Colonic mucosa (tissue), 4 donors: ENCODE measurements around the gene CABLES2. TPM values are rescaled to one million over a fixed set of nuclear protein-coding genes. Genes with fewer than 3 reads are reported as not detected.
"Not testable (repeated sequence)": the region's sequence is repeated elsewhere in the genome, so short reads cannot be mapped to it uniquely, and the experiment has no call there.

Experiments
- DNase-seq: peaks from one replicate; pipeline ENCODE4 v3.0.0-alpha.2; 2020
- H3K27ac ChIP-seq: fragments of 200-600 bp; one replicate; pipeline ENCODE4 v1.8.0; 2021
- H3K27me3 ChIP-seq: fragments of 200-600 bp; one replicate; pipeline ENCODE4 v1.8.0; 2021
- H3K36me3 ChIP-seq: fragments of 200-600 bp; one replicate; pipeline ENCODE4 v1.8.0; 2021
- H3K4me1 ChIP-seq: fragments of 200-600 bp; one replicate; pipeline ENCODE4 v1.8.0; 2021; ENCODE audit warnings: mild to moderate bottlenecking
- H3K4me3 ChIP-seq: fragments of 200-600 bp; one replicate; pipeline ENCODE4 v1.8.0; 2021
- H3K9ac ChIP-seq, 2 donors: one replicate each; pipeline ENCODE4 v1.7.0; 2013; ENCODE audit warnings: control low read depth in 2 of 2, low read depth in 2 of 2, low read length in 2 of 2
- H3K9me3 ChIP-seq: fragments of 200-600 bp; one replicate; pipeline ENCODE4 v1.8.0; 2021
- intact Hi-C: fragments of 100-400 bp; cut with DNase I; formaldehyde crosslinking; loops from one replicate; pipeline ENCODE4 v1.14.1; 2022
- total RNA-seq, 2 donors: library from RNA; stranded (reverse); fragmentation: NEBNext Ultra II Directional in 1 of 2; extraction: Animal tissue kit (Norgen Biotek cat#: 25700) in 1 of 2; gene quantifications; one replicate each; pipeline ENCODE4 v1.2.1, GENCODE V29; 2021
- TF ChIP-seq, protein P1 (sequence below): fragments of 200-600 bp; IDR thresholded peaks from one replicate; pipeline ENCODE4 v1.8.0; 2022; ENCODE audit warnings: antibody characterized with exemption, mild to moderate bottlenecking
- donor health status: healthy.
- donor health status: DM: no; HTN: no; CAD: no.
- donor health status: DM: no; HTN: no; CAD: no.

Gene CABLES2
- total RNA-seq, 2 donors from 2014 or later = 7.8 to 10.5 TPM

DNA sequence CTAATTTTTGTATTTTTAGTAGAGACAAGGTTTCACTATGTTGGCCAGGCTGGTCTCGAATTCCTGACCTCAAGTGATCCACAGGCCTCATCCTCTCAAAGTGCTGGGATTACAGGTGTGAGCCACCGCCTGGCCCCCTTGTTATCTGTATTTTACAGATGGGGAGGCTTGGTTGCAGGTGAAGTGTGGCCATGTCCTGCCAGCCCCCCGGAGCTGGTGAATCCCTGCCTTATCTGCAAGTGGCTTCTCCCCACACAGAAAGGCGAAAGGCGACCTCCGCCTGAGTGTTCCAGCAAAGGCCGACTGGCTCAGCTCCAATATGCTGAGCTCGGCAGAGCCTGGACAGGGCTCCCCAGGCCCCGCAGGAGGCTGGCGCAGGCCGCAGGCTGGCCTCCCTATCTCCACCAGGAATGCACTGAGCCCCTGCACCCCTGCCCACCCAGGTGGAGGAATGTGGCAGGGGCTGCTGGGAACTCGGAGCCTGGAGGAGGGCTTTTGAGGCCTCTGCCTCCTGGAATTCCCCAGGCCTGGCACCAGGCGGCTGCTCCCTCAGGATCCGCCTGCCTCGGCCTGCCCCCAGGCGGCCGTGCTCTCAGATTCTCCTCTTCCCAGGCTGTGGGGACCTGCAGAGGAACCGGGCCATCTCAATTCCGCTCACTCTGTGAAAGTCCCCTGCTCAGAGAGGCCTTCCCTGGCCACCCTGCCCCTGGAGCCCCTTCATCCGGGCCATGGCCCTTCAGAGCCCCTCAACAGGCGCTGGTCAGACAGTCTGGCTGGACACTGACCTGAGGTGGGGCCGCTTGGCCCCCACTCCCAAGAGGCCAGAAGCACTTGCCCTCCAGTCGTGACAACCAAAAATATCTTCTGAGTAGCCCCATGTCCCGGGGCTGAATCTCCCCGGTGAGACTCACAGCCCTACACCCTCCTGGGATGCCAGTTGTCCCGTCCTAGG, 30.7 kb downstream of the CABLES2 start:
- TF ChIP-seq, protein P1, sequence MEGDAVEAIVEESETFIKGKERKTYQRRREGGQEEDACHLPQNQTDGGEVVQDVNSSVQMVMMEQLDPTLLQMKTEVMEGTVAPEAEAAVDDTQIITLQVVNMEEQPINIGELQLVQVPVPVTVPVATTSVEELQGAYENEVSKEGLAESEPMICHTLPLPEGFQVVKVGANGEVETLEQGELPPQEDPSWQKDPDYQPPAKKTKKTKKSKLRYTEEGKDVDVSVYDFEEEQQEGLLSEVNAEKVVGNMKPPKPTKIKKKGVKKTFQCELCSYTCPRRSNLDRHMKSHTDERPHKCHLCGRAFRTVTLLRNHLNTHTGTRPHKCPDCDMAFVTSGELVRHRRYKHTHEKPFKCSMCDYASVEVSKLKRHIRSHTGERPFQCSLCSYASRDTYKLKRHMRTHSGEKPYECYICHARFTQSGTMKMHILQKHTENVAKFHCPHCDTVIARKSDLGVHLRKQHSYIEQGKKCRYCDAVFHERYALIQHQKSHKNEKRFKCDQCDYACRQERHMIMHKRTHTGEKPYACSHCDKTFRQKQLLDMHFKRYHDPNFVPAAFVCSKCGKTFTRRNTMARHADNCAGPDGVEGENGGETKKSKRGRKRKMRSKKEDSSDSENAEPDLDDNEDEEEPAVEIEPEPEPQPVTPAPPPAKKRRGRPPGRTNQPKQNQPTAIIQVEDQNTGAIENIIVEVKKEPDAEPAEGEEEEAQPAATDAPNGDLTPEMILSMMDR = no peak
- Histone ChIP-seq H3K4me1 (no peaks in the 10 kb centered on the region), H3K9me3 (no peaks in the 10 kb centered on the region), H3K27me3 (peaks cover 3% of the 10 kb centered on the region), H3K9ac (no peak overlapping the region), H3K4me3 (no peak overlapping the region), H3K27ac (peak overlapping the region; percentile 50), H3K36me3 (no peaks in the 10 kb centered on the region)
- intact Hi-C loops = no loop called here
- no peak for DNase-seq

DNA sequence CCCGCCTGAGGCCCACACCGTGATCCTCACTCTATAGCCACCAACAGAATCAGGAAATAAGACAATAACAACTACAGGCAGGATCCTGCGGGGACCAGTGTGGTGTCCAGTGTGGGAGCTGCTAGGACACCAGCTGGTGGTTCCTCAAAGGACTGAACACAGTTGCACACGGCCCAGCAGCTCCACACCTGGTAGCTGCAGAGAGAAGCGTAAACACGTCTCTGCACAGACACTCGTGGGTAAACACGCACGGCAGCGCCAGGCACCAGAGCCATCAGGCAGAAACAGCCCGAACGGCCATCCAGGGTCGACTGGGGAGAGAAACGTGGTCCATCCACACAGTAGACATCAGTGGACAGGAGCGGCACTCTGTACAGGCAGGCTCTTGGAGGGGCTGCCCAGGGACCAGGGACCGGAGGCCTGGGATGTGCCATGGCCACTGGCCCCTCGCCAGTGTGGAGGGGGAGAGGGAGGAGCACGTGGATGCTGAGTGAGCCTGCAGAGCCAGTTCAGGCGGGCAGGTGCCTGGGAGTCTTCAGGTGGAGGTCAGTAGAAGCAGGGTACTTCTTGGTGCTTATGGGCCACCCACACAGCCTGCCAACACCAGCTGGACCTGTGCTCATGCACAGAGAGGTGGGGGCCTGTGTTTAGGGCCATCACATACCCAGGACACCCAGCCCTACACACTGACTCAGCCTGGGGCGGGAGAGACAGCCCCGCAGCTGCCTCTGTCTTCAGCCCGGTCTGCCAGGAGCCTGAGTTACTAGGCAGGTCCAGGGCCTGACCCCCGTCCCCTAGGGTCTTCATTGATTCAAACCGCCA, 32.5 kb downstream of the CABLES2 start:
- H3K4me3 ChIP-seq = no peak overlapping the region
- peak overlapping the region; percentile 27 for H3K27ac ChIP-seq
- H3K36me3 ChIP-seq = no peaks in the 10 kb centered on the region
- H3K4me1 ChIP-seq = no peaks in the 10 kb centered on the region
- intact Hi-C loops = no loop called here
- no peak for DNase-seq
- TF ChIP-seq, protein P1 = no peak
- H3K9me3 ChIP-seq = no peaks in the 10 kb centered on the region
- H3K9ac ChIP-seq = no peak overlapping the region
- peaks cover 3% of the 10 kb centered on the region for H3K27me3 ChIP-seq

DNA sequence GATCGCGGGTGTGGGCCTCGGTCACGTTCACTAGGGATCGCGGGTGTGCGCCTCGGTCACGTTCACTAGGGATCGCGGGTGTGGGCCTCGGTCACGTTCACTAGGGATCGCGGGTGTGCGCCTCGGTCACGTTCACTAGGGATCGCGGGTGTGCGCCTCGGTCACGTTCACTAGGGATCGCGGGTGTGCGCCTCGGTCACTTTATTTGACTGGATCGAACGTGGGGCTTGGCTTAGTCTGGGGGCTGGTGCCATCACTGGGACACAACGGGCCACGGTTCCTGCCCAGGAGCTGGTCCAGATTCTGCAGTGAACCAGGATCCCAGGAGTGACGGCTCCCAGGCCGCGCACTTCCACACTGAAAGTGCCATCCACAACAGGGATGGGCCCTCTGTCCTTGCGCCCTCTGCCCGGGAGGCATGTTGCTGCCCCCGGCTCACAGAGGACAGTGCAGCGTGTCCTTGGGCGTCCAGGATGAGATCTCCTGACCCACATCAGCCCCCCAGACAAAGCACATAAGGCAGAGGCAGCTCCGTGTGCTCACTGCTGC, 33.4 kb downstream of the CABLES2 start:
- Histone ChIP-seq H3K27me3 (peaks cover 11% of the 10 kb centered on the region), H3K27ac (peak overlapping the region; percentile 27), H3K9ac (peak overlapping the region in 1 of 2 donors; percentile 26)
- H3K4me1 ChIP-seq, DNase-seq, intact Hi-C loops, H3K4me3 ChIP-seq, H3K36me3 ChIP-seq, H3K9me3 ChIP-seq: not testable (repeated sequence)

DNA sequence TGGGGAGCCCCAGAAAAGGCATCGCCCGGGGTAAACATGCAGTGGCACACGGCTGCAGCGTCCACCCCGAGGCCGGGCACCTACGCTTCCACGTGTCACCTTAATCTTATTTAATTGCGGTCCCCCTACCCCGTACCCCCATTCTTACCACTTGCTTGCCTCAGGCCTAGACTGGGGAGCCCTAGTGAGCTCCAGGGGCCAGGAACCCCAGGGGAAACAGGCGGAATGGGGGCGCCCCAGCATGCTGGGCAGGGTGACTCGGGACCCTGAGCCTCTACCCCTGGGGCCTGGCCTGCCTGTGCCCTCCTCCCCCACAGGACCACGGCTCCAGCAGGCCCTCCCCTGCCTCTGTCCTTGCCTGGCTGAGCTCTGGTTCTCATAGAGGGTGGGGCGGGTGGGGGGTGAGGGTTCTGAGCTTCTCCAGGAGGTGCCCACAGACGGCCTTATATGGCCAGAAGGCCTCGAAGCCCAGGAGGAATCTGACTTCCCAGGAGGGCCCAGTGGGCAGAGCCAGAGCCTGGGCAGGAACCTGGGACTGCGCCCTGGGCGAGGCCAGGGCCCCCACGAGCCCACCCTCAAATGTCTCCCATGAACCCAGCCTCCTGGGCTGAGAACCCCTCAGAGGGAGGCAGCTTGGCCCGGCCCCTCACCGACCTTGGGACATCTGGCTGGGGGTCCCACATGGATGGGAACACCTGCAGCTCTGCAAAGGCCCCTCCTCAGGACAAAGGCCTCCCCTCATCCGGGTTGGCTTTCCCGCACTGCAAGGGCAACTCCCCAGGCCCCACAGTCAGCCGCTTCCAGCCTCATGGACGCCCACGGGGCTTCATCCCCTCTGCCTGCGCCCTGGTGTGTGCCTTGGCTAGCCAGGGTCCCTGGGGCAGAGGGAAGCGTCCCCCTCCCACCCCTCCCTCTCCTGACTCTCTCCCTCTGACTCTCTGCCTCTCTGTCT, 34.8 kb downstream of the CABLES2 start:
- peaks cover 25% of the 10 kb centered on the region for H3K27me3 ChIP-seq
- intact Hi-C loops = no loop called here
- H3K27ac ChIP-seq = no peak overlapping the region
- no peak for DNase-seq
- no peaks in the 10 kb centered on the region for H3K36me3 ChIP-seq
- H3K4me1 ChIP-seq = peaks cover 14% of the 10 kb centered on the region
- no peaks in the 10 kb centered on the region for H3K9me3 ChIP-seq
- TF ChIP-seq, protein P1 = no peak
- no peak overlapping the region for H3K9ac ChIP-seq
- no peak overlapping the region for H3K4me3 ChIP-seq

DNA sequence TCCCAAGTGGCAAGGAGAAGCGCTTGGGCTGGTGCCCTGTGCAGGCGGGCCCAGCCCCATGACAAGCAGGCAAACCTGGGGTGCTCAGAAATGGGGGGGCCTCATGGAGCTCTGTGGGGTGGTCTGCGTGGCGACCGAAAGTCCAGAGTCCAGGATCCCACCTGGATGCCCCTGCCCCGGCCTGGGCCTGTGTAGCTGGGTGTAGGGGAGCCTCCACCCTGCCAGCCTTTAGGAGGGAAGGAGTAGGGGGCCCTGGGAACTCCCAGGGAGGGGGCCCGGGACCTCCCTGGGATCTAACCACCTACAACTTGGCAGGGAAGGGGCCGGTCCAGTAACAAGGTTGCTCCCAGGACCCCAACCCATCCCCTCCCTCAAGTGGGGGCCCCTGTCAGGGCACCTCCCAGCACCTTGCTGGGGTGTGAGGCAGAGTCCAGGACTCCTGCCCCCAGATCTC, 35.5 kb downstream of the CABLES2 start:
- DNase-seq = no peak
- H3K36me3 ChIP-seq = no peaks in the 10 kb centered on the region
- TF ChIP-seq, protein P1 = no peak
- no peak overlapping the region for H3K4me3 ChIP-seq
- no peaks in the 10 kb centered on the region for H3K9me3 ChIP-seq
- intact Hi-C loops = no loop called here
- no peak overlapping the region for H3K27ac ChIP-seq
- no peak overlapping the region for H3K9ac ChIP-seq
- H3K27me3 ChIP-seq = peaks cover 25% of the 10 kb centered on the region
- H3K4me1 ChIP-seq = peaks cover 14% of the 10 kb centered on the region
